Mammary epithelial cell (primary cell): ENCODE results near the gene MSANTD2.

ENCODE experiments used
- EZH2 ChIP-seq: IDR thresholded peaks from 2 replicates; pipeline ENCODE4 v1.6.1; 2012; ENCODE audit warnings: low read length, inconsistent platforms, borderline replicate concordance
- TF ChIP-seq, protein P1 (sequence below), 2 donors: IDR thresholded peaks in 1 of 2; conservative IDR thresholded peaks in 1 of 2; 2 replicates each; pipeline ENCODE4 v1.5.1; 2011 to 2012; ENCODE audit warnings: inconsistent platforms in 2 of 2, low read length in 2 of 2, mild to moderate bottlenecking in 2 of 2, control low read depth in 1 of 2, low read depth in 1 of 2; ENCODE audit not compliant: insufficient read depth in 1 of 2; ENCODE audit errors: extremely low read depth in 1 of 2

DNA sequence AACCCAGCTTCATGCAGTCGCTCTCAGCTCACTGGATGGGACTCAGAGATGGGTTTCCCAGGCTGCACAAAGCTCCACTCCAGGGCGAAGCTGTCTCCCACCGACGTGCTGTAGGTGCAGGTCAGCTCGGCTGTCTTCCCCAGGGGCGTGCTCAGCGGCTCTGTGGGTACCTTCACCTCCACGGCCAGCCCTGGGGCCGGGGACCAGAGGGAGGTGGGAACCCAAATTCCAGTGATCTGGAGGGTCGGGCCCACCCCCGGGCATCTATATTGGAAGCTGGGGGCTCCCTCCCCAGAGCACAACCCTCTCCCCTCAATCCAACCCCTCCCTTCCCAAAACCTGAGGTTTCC, 48.8 kb downstream of the MSANTD2 start:
- TF ChIP-seq, protein P1, sequence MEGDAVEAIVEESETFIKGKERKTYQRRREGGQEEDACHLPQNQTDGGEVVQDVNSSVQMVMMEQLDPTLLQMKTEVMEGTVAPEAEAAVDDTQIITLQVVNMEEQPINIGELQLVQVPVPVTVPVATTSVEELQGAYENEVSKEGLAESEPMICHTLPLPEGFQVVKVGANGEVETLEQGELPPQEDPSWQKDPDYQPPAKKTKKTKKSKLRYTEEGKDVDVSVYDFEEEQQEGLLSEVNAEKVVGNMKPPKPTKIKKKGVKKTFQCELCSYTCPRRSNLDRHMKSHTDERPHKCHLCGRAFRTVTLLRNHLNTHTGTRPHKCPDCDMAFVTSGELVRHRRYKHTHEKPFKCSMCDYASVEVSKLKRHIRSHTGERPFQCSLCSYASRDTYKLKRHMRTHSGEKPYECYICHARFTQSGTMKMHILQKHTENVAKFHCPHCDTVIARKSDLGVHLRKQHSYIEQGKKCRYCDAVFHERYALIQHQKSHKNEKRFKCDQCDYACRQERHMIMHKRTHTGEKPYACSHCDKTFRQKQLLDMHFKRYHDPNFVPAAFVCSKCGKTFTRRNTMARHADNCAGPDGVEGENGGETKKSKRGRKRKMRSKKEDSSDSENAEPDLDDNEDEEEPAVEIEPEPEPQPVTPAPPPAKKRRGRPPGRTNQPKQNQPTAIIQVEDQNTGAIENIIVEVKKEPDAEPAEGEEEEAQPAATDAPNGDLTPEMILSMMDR (conservative IDR thresholded peaks at IDR 0.05 in 1 of 2, IDR thresholded peaks at IDR 0.05 in 1 of 2; ENCODE audit: extremely low read depth in 1 of 2, insufficient read depth in 1 of 2, low read depth in 1 of 2, low read length in 2 of 2): no peak
- TF ChIP-seq EZH2: no peak
